Retinal pigment epithelial cell (primary cell): ENCODE data around the gene DIP2C.

Source experiments
- DNase-seq: peaks from one replicate; pipeline ENCODE4 v3.0.0-alpha.2; 2010; ENCODE audit warnings: low read depth
- H3K4me3 ChIP-seq: 2 replicates; pipeline ENCODE4 v1.5.1; 2011; ENCODE audit warnings: mild to moderate bottlenecking, low read length, control low read depth, moderate library complexity
- CTCF ChIP-seq: conservative IDR thresholded peaks from 2 replicates; pipeline ENCODE4 v1.5.1; 2011; ENCODE audit warnings: low read depth, low read length, control low read depth, inconsistent platforms

The DIP2C gene

GRCh38 chr10:689452-690371 is at the start of gene DIP2C:
Gene DIP2C, minus strand, starts transcription at chr10:689668. Its CDS starts 90 bp downstream, at chr10:689578.
- peak within 1 kb of the TSS; percentile 74 for H3K4me3 ChIP-seq

GRCh38 chr10:734481-734880 is 45.0 kb upstream of the DIP2C start:
- DNase-seq = no peak
- no peak overlapping the region for H3K4me3 ChIP-seq
- TF ChIP-seq CTCF = no peak

More at GRCh38 chr10:689452-690371, at the start of gene DIP2C:
- no peak for DNase-seq
- TF ChIP-seq CTCF = no peak

GRCh38 chr10:733086-733485 is 43.6 kb upstream of the DIP2C start:
- TF ChIP-seq CTCF = no peak
- H3K4me3 ChIP-seq = no peak overlapping the region
- no peak for DNase-seq

GRCh38 chr10:729213-729612 is 39.7 kb upstream of the DIP2C start:
- no peak overlapping the region for H3K4me3 ChIP-seq
- DNase-seq = no peak
- no peak for TF ChIP-seq CTCF

GRCh38 chr10:728603-729002 is 39.1 kb upstream of the DIP2C start:
- no peak for TF ChIP-seq CTCF
- no peak for DNase-seq
- no peak overlapping the region for H3K4me3 ChIP-seq

GRCh38 chr10:727162-727790 is 37.8 kb upstream of the DIP2C start:
- H3K4me3 ChIP-seq = no peak overlapping the region
- TF ChIP-seq CTCF = no peak
- DNase-seq = no peak
